Liver (tissue), 3 donors: Measurements from ENCODE around the gene UCP2.

Experiments used
- EGR1 ChIP-seq, 2 donors: IDR thresholded peaks; 2 replicates each; pipeline ENCODE4 v1.6.1; 2016 to 2018; ENCODE audit warnings: antibody characterized with exemption in 2 of 2, low read depth in 2 of 2
- GABPA ChIP-seq, 2 donors: IDR thresholded peaks in 1 of 2; conservative IDR thresholded peaks in 1 of 2; 2 replicates each; pipeline ENCODE4 v1.6.1; 2016; ENCODE audit warnings: antibody characterized with exemption in 2 of 2, mild to moderate bottlenecking in 1 of 2, moderate library complexity in 1 of 2
- HNF4G ChIP-seq: IDR thresholded peaks from 2 replicates; pipeline ENCODE4 v1.6.1; 2016; ENCODE audit warnings: antibody characterized with exemption
- JUND ChIP-seq, 2 donors: IDR thresholded peaks; 2 replicates each; pipeline ENCODE4 v1.6.1; 2016; ENCODE audit warnings: antibody characterized with exemption in 2 of 2
- NR2F2 ChIP-seq: IDR thresholded peaks from 2 replicates; pipeline ENCODE4 v1.6.1; 2016; ENCODE audit warnings: antibody characterized with exemption
- RAD21 ChIP-seq, 2 donors: IDR thresholded peaks; 2 replicates each; pipeline ENCODE4 v1.6.1; 2016; ENCODE audit warnings: antibody characterized with exemption in 2 of 2, mild to moderate bottlenecking in 2 of 2
- TAF1 ChIP-seq: conservative IDR thresholded peaks from 2 replicates; pipeline ENCODE4 v1.6.1; 2016; ENCODE audit warnings: antibody characterized with exemption, mild to moderate bottlenecking
- YY1 ChIP-seq: IDR thresholded peaks from 2 replicates; pipeline ENCODE4 v1.6.1; 2016; ENCODE audit warnings: antibody characterized with exemption, mild to moderate bottlenecking
- TF ChIP-seq, protein P1 (sequence below): fragments of 150-350 bp; IDR thresholded peaks from 2 replicates; pipeline ENCODE4 v1.5.1; 2017; ENCODE audit warnings: improper control_type of control experiment, low read depth, low read length; ENCODE audit not compliant: missing input control
- TF ChIP-seq, protein P2 (sequence below): IDR thresholded peaks from 2 replicates; pipeline ENCODE4 v1.6.1; 2016; ENCODE audit warnings: antibody characterized with exemption
- TF ChIP-seq, protein P3 (sequence below): IDR thresholded peaks from 2 replicates; pipeline ENCODE4 v1.6.1; 2016; ENCODE audit warnings: antibody characterized with exemption, mild to moderate bottlenecking
- TF ChIP-seq, protein P4 (sequence below): IDR thresholded peaks from 2 replicates; pipeline ENCODE4 v1.6.1; 2016; ENCODE audit warnings: antibody characterized with exemption
- TF ChIP-seq, protein P5 (sequence below): IDR thresholded peaks from 2 replicates; pipeline ENCODE4 v1.6.1; 2016; ENCODE audit warnings: antibody characterized with exemption
- donor health status: healthy.
- donor health status: healthy.

DNA sequence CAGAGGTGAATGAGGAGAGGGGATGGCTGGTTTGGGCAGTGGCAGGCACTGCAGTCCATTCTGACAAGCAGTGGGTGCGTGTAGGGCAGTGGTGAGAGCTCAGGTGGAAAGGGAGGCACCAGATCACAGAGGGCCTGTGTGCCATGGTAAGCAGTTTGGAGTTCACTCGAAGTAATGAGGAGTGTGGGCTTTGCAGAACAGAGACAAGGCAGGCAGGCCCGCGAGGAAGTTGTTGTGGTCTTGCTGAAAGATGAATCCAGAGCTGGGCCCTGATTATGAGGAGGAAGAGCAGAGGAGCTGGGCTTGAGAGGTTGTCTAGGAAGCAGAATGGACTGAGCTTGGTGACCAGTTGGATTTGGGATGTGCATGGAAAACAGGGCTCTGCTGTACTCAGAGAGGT is 33.4 kb downstream of the UCP2 start:
- TF ChIP-seq, protein P1, sequence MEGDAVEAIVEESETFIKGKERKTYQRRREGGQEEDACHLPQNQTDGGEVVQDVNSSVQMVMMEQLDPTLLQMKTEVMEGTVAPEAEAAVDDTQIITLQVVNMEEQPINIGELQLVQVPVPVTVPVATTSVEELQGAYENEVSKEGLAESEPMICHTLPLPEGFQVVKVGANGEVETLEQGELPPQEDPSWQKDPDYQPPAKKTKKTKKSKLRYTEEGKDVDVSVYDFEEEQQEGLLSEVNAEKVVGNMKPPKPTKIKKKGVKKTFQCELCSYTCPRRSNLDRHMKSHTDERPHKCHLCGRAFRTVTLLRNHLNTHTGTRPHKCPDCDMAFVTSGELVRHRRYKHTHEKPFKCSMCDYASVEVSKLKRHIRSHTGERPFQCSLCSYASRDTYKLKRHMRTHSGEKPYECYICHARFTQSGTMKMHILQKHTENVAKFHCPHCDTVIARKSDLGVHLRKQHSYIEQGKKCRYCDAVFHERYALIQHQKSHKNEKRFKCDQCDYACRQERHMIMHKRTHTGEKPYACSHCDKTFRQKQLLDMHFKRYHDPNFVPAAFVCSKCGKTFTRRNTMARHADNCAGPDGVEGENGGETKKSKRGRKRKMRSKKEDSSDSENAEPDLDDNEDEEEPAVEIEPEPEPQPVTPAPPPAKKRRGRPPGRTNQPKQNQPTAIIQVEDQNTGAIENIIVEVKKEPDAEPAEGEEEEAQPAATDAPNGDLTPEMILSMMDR = no peak
- no peak for TF ChIP-seq YY1
- TF ChIP-seq GABPA (IDR thresholded peaks at IDR 0.05 in 1 of 2, conservative IDR thresholded peaks at IDR 0.05 in 1 of 2) = no peak
- TF ChIP-seq, protein P2, sequence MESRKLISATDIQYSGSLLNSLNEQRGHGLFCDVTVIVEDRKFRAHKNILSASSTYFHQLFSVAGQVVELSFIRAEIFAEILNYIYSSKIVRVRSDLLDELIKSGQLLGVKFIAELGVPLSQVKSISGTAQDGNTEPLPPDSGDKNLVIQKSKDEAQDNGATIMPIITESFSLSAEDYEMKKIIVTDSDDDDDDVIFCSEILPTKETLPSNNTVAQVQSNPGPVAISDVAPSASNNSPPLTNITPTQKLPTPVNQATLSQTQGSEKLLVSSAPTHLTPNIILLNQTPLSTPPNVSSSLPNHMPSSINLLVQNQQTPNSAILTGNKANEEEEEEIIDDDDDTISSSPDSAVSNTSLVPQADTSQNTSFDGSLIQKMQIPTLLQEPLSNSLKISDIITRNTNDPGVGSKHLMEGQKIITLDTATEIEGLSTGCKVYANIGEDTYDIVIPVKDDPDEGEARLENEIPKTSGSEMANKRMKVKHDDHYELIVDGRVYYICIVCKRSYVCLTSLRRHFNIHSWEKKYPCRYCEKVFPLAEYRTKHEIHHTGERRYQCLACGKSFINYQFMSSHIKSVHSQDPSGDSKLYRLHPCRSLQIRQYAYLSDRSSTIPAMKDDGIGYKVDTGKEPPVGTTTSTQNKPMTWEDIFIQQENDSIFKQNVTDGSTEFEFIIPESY = no peak
- TF ChIP-seq, protein P3, sequence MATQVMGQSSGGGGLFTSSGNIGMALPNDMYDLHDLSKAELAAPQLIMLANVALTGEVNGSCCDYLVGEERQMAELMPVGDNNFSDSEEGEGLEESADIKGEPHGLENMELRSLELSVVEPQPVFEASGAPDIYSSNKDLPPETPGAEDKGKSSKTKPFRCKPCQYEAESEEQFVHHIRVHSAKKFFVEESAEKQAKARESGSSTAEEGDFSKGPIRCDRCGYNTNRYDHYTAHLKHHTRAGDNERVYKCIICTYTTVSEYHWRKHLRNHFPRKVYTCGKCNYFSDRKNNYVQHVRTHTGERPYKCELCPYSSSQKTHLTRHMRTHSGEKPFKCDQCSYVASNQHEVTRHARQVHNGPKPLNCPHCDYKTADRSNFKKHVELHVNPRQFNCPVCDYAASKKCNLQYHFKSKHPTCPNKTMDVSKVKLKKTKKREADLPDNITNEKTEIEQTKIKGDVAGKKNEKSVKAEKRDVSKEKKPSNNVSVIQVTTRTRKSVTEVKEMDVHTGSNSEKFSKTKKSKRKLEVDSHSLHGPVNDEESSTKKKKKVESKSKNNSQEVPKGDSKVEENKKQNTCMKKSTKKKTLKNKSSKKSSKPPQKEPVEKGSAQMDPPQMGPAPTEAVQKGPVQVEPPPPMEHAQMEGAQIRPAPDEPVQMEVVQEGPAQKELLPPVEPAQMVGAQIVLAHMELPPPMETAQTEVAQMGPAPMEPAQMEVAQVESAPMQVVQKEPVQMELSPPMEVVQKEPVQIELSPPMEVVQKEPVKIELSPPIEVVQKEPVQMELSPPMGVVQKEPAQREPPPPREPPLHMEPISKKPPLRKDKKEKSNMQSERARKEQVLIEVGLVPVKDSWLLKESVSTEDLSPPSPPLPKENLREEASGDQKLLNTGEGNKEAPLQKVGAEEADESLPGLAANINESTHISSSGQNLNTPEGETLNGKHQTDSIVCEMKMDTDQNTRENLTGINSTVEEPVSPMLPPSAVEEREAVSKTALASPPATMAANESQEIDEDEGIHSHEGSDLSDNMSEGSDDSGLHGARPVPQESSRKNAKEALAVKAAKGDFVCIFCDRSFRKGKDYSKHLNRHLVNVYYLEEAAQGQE = no peak
- TF ChIP-seq RAD21 (IDR thresholded peaks at IDR 0.05) = no peak
- no peak for TF ChIP-seq HNF4G
- no peak for TF ChIP-seq TAF1
- TF ChIP-seq JUND (IDR thresholded peaks at IDR 0.05) = no peak
- TF ChIP-seq, protein P4, sequence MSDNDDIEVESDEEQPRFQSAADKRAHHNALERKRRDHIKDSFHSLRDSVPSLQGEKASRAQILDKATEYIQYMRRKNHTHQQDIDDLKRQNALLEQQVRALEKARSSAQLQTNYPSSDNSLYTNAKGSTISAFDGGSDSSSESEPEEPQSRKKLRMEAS = no peak
- no peak for TF ChIP-seq EGR1 (IDR thresholded peaks at IDR 0.05; ENCODE audit: low read depth in 2 of 2)
- TF ChIP-seq, protein P5, sequence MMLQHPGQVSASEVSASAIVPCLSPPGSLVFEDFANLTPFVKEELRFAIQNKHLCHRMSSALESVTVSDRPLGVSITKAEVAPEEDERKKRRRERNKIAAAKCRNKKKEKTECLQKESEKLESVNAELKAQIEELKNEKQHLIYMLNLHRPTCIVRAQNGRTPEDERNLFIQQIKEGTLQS = no peak
- TF ChIP-seq NR2F2 = no peak
